GM12875 (cell line): ENCODE data around the gene KREMEN1.
A peak's percentile ranks its signal among the peaks of the same experiment; 100 is the strongest.

Source experiments
- H3K4me3 ChIP-seq: one replicate; pipeline ENCODE4 v1.5.1; 2011; ENCODE audit warnings: low read depth, low read length, control low read depth
- CTCF ChIP-seq: IDR thresholded peaks from 2 replicates; pipeline ENCODE4 v1.5.1; 2011; ENCODE audit warnings: low read depth, mild to moderate bottlenecking, control low read depth, inconsistent platforms, low read length, moderate library complexity, borderline replicate concordance; ENCODE audit not compliant: insufficient read depth

KREMEN1 gene

DNA sequence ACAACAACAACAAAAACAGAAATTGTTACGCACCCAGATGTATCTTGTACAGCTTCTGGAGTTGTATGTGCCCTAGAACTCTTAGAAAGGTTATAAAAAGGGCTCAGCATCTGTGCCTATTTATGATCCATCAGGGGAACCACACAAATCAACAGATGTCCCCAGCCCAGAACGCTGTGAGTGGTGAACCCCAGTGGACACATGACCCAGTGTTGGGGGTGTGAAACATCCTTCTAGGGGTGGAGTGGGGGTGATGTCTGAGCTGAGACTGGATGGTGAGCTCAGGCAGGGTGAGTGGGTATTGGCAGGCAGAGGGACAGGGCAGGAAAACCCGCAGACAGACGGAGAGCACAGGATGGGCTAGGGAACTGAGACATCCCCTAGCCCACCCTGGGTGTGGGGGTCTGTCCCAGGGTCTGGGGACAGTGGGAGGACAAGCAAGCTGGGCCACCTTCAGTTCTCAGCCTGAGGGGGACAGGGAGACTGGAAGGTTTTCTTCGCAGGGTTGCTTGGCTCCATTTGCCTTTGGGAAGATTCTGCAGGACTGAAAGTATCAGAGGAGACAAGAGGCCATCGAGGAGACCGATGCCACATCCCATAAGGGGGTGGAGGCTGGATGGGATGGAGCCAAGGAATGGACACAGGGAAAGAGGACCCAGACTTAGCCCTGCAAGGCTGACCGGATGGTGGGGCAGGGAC lies 127.0 kb downstream of the KREMEN1 start:
- no peak for TF ChIP-seq CTCF
- H3K4me3 ChIP-seq: no peak overlapping the region

DNA sequence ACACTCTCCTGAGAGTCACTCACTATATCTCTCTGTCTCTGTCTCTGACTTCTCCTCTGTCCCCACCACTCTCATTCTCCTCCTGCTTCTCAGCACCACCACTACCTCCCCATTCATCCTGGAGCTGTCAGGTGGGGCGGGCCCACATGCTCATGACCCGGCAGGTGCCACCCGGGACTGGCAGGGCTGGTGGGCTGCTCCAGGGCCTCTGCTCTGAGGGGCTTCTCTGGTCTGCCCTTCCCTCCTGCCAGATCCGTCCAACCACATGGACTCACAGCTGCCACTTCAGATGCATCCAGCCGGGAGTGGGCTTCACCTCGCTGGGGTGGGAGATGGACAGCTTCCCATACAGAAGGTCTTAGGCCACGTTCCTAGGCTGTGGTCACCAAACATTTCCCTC lies 128.1 kb downstream of the KREMEN1 start:
- no peak for TF ChIP-seq CTCF
- no peak overlapping the region for H3K4me3 ChIP-seq

DNA sequence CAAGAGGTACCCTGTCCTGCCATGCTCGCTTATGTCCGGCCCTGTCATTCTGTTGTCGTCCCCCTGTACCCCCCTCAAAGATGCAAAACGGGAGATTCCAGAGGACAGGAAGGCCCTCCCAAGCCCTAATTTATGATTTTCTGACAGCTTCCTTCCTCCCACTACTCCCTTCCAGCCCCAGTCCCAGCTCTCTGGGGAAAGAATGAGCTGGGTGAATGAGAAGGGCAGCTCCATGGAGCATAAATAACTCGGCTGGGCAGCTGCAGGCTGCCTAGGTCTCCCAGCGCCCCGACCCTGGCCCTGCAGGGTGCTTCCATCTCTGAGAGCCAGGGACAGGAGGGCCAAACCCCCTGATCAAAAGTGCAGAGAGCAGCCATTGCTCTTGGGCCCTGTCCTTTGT lies 128.9 kb downstream of the KREMEN1 start:
- no peak for TF ChIP-seq CTCF
- H3K4me3 ChIP-seq: peak overlapping the region; percentile 33

DNA sequence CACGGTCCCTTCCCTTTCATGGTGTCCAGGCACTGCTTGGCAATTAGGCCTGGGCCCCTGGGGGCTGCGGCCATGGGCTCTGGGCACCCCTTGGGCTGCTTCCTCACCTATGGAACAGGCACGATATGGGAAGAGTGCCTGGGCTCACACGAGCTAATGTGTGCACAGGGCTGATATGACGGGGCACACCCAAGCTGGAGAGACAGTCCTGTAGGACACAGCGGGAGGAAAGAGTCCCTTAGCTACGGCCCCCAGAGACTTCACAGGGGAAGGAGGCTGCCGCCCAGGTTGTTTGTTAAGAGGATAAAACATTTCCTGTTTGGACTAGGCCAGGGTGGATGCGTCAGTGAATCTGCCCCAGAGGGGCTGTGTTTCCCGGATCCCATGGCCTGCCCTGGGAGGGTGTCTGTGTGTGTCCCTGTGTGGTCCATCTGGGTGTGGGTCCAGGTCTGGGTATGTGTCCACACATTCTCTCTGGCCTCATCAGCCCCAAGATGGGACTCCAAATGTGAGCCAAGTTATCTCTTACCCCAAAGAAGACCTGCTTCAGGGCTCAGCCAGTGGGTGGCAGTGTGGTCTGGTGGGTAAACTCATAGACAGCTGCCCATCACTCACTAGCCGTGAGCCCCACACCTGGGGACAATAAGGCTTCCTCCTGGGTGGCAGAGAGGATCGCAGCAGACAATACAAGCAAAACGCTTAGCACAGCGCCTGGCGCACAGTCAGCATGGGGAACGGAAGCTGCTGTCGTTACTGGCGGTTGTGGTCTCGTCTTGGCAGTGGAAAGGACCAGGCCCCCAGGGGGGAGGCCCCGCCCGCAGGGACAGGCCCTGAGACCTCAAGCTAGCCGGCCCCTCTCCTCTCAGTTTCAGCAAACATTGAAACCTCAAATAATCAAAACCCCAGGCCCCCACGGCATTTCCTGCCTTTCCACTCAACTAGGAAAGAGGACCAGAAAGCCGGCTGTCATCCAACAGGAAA lies 129.7 kb downstream of the KREMEN1 start:
- H3K4me3 ChIP-seq: peak overlapping the region; percentile 33
- peak; percentile 55 for TF ChIP-seq CTCF

DNA sequence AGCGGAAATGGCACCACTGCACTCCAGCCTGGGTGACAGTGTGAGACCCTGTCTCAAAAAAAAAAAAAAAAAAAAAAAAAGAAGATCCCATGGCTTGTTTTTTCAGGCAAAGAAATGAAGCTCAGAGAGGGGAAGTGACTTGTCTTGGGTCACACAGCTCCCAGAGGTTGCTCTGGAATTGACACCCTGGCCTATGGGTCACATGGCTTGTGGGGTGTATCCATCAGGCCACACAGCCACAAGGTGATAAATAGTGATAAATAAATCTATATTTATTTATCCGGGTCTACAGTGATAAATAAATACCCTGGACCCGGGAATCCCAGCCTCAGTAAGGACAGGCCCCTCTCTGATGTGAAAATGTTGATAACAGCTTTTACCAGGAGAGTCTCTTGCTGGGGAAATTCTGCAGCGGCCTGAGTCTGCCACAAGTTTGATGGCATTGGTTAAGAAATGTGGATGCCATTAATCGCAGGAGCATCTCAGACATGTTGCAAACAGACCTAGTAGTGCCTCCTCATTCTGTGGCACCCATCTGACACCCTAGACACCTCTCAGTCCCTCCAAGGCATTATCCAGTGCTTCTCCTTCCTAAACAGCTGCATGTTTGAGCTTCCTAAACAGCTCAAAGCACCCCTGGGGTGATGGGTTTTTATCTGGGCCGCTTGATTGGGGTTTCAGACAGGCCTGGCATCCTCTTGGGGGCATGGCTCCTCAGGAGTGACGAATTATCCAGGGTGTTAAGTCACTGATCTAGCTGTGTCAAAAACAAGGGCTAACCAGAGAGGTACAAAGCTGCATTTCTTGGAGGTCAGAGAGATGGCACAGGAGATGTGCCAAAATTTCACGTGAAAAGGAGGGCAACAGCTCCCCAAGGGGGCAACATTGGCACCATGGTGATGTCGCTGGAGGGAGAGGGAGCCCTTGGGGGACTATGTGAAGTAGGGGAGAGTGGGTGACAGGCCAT lies 130.9 kb downstream of the KREMEN1 start:
- peak overlapping the region; percentile 97 for H3K4me3 ChIP-seq
- no peak for TF ChIP-seq CTCF

GRCh38 chr22:29204455-29205183 lies 131.8 kb downstream of the KREMEN1 start:
- peak overlapping the region; percentile 97 for H3K4me3 ChIP-seq
- TF ChIP-seq CTCF: no peak
